ENCODE results near the gene RPL21.

DNA sequence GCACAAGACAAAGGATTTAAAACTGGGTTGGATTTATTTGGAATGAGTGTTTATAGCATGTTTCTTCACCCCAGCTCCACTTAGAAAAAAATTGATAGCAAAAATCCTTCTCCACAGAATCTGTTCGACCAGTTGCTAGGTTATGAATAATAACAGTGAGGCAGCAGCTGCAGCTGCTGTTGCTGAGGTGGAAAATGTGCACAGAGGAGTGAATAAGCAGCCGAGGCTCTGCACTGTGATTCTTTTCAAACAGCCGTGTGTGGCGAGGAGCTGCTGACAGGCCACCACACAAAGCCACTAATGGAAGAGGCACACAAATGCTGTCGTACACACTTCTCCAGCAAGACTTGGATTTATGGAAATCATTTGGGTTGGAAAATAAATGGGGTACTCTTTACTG is 12.8 kb downstream of the RPL21 start:
- TF ChIP-seq, protein P1, sequence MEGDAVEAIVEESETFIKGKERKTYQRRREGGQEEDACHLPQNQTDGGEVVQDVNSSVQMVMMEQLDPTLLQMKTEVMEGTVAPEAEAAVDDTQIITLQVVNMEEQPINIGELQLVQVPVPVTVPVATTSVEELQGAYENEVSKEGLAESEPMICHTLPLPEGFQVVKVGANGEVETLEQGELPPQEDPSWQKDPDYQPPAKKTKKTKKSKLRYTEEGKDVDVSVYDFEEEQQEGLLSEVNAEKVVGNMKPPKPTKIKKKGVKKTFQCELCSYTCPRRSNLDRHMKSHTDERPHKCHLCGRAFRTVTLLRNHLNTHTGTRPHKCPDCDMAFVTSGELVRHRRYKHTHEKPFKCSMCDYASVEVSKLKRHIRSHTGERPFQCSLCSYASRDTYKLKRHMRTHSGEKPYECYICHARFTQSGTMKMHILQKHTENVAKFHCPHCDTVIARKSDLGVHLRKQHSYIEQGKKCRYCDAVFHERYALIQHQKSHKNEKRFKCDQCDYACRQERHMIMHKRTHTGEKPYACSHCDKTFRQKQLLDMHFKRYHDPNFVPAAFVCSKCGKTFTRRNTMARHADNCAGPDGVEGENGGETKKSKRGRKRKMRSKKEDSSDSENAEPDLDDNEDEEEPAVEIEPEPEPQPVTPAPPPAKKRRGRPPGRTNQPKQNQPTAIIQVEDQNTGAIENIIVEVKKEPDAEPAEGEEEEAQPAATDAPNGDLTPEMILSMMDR (conservative IDR thresholded peaks at IDR 0.05): no peak
- no peak for TF ChIP-seq EZH2 (IDR thresholded peaks at IDR 0.05; ENCODE audit: low read depth)
